NCI-H1105 (cell line): Measurements from ENCODE around the gene TMEM129.
"Not testable (repeated sequence)": the region's sequence is repeated elsewhere in the genome, so short reads cannot be mapped to it uniquely, and the experiment has no call there.

ENCODE experiments used
- DNase-seq: peaks from one replicate; lab custom pipeline; 2025; lab: John Stamatoyannopoulos, UW

Gene TMEM129

GRCh38 chr4:1720163-1720983, 750 bp downstream of the TMEM129 start:
- no peak for DNase-seq

DNA sequence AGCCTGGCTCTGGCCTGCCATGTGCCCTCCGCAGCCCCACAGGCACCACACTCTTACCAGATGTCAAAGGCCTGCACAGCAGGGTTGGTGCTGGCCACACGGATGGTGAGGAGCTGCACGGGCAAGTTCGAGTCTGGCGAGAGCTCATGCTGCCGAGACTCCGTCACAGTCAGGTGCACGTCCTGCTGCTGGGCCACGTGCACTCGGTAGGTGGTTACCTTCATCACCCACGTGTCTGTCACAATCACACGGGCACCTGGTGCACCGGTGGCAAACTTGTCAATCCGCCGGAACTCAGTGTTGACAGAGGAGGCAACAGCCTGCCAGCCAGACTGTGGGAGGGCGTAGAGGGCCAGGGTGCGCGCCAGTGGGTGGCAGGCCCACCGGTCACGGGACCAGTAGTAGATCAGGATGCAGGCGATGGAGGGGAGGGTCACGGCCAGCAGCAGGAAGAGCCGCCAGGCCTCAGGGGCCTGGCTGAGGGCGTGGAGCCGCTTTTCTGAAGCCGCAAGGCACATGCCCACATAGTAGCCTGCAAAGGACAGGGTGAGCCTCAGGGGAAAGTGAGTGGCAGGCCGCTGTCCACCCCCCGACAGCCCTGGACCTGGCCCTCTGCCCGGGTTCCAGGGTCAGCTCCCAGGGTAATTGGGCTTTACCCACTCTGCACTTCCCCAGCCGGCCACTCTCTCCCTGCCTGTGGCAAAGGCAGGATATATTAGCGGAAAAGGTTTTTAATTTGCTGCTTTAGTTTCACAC, 2.9 kb downstream of the TMEM129 start:
- DNase-seq = no peak

DNA sequence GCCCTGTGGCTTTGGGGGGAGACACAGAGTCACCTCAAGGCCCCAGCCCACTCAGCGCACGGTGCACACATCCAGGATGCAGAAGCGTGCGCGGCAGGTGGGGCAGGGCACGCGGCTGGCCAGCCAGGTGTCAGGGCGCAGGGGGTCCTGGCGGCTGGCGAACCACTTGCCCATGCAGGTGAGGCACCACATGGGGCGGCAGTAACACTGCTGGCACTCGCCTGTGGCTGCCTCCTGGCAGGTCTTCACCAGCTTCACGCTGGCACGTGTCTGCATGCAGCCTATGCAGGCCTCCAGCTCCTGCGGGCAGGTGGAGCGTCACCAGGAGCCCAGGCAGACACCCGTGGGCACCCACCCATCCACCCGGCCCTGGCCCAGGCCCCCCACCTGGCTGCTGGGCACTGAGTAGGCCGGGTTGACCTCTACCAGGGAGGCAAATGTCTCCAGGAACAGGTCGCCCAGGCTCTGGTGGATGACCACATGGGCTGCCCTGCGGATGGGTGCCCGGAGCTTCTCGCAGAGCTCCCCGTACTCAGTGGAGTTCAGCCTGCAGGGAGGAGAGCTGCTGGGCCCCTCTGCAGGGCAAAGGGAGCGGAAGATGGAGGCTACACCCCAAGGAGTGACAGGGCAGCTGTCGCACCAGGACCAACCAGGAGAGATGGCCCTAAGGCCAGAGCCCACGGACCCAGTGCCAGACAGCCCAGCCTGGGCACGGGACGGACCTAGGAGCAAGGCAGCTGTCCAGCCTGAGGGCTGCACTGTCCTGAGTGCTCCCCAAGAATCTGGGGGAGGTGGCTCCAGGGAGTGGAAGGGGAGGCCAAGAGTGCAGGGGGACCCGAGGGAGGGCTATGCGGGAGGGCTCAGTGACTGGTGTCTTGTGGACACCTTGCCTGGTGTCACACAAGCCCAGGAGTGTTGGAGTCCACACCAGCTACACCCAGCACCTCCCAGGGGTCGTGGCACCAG, 3.7 kb downstream of the TMEM129 start:
- DNase-seq = no peak

GRCh38 chr4:1716065-1716945, 4.8 kb downstream of the TMEM129 start:
- DNase-seq = no peak

DNA sequence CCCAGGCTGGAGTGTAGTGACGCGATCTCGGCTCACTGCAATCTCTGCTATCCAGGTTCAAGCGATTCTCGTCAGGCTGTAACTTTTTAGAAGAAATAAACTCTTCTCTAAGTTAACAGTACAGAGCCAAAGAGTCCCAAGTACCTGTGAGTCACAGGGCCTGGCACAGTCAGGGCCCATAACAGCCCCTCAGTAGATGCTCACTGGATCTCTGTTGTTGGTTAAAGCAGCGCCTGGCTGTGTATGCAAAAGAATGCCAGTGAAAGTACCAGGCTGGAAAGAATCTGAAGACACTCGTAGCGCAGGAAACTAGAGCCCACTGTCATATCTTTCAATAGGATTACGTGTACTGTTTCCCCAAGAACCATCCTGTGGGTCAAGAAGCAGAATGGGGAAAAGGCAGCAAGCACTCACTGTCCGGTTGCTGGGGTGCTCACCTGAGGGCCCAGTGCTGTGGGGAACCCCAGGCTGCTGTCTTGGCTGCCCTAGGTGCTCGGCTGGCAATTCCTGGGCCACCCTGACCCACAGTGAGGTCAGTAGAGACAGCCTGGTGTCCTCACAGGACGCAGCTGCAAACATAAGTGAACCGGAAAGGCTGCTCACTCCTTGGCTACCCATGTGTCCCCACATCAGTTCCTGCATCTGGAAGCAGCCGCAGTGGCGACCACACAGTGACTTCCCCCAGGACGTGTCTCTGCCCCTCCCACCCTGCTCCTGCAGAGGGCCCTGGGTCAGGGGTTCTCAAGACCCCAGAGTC, 5.9 kb downstream of the TMEM129 start:
- no peak for DNase-seq

GRCh38 chr4:1714303-1715001, 6.7 kb downstream of the TMEM129 start:
- DNase-seq = no peak

- DNase-seq = no peak
Observed at GRCh38 chr4:1713003-1713851, 7.9 kb downstream of the TMEM129 start.

DNA sequence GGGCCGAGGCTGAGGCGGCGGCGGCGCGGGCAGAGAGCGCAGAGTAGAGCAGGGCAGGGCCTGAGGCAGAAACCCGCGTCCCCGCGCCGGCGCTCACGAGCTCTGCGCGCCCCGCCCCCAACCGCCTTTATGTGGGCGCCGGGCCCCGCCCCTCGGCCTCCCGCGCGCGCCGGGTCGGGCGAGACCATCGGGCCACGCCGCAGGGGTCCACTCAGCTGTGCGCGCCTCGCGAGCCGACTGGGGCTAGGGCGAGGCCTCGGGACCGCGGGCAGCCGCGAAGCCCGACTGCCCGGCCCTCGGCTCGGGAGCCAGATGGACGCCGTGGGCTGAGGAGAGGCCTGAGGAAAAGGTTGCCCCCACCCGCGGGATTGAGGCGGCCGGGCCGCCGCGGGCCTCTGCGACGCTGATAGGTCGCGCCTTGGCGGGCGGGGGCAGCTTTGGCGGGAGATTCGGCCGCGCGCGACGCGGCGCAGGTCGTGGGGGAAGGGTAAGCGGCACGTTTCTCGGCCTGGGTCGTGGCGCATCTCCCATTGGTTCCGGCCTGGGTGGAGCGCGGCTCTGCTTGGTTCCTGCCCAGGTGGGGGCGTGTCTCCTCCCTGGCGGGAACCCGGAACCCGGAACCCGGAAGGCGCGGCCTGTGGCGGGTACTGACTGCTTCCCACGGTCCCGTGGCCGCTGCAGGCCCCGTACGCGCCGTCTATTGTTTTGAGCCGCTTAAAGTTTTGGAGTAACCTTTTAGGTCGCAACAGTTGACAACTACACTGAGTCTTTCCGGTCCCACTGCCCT, 8.7 kb downstream of the TMEM129 start, which contains the start of gene SLBP:
SLBP (minus strand) TSS at position 104 of the 787 bp plus-strand sequence. CDS start 131 bp downstream, outside the sequence.
- peak; percentile 91 for DNase-seq

- DNase-seq = no peak
Observed at GRCh38 chr4:1711571-1712215, 9.4 kb downstream of the TMEM129 start.

DNA sequence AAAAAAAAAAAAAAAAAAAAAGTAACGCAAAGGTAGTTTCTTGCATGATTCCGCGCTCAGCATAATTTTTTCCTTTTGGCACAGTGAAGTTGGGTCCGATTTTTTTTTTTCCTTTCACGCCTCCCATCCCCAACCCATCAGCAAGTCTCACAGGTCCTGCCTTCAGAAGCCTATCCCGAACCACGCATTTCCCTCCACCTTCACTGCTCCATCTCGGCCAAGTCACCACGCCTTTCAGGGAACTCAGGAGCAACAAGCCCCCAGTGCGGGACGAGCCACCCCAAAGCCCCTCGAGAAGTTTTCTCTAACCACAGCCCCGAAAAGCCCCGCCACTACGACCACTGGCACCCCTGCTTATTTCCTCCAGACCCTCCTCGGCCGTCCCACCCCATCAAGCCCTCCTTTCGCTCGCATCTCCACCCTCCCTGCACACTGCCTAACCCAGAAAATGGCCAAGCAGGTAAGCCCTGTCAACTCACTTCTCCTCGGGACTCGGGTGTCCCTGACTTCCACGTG, 10.0 kb downstream of the TMEM129 start:
- DNase-seq = no peak

DNA sequence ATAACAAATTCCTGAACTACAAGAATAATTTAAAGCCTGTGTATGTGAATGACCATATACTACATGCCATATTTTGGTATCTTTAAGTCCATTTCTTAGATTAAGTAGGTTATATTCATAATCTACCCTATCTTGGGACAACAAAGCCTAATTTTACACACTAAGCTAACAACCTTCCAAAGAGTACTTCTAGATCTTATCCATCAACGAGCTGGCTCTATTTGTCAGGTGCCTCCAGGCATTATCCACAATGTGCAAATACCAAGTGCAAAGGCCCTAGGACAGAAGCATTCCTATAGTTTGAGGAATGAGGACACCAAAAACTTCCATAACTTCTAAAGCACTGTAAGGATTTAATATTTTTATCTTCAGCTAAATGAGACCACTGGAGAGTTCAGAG, 12.5 kb downstream of the TMEM129 start:
- DNase-seq = no peak

DNA sequence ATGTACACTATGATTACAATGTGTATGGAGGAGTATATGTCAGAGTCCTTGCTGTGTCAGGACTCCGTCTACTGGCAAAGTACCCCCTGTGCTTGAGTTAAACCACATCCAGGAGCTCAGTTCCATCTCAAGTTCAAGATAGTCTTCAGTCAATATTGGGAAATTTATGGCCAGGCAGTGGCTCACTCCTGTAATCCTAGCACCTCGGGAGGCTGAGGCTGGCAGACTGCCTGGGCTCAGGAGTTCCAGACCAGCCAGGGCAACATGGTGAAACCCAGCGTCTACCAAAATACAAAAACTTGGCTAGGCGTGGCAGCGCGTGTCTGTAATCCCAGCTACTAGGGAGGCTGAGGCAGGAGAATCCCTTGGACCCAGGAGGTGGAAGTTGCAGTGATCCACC, 14.8 kb downstream of the TMEM129 start:
- DNase-seq = no peak

DNA sequence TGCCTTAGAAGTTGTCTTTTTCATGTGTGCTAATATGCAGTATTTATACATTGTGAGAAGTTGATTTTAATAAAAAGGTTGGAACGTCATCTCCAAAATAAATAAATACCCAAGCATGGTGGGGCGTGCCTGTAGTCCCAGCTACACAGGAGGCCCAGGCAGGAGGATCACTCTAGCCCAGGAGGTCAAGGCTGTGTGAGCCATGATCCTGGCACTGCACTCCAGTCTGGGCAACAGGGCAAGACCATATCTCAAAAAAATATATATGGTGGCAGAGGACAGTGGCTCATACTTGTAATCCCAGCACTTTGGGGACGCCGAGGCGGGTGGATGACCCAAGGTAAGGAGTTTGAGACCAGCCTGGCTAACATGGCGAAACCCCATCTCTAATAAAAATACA, 15.4 kb downstream of the TMEM129 start:
- DNase-seq = no peak

DNA sequence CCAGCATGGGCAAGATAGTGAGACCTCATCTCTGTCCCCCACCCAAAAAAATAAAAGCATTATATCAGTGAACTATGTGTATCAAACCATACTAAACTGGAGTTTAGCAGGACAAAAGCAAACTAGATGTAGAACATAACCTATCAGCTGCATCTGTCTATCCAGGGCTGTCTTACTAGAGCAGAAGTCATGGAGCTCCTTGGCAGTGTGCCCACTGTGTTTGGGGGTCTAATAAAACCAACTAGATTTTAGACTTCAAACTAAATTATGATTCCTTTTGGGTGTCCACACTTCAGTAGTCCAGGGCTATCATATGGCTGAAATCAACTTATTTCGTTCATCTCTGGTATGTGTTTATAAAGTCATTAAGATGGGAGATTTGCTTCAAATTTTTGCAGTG, 17.3 kb downstream of the TMEM129 start:
- DNase-seq = no peak

DNA sequence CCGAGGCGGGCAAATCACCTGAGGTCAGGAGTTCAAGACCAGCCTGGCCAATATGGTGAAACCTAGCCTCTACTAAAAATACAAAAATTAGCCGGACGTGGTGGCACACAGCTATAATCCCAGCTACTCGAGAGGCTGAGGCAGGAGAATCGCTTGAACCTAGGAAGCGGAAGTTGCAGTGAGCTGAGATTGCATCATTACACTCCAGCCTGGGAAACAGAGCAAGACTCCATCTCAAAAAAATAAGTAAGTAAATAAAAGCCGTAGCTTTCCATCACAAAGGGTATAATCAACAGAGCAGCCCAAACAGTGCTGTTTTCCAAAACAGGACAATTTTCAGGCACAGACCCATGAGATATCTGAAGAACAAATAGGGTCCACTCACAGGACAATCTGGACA, 19.5 kb downstream of the TMEM129 start:
- DNase-seq = not testable (repeated sequence)

DNA sequence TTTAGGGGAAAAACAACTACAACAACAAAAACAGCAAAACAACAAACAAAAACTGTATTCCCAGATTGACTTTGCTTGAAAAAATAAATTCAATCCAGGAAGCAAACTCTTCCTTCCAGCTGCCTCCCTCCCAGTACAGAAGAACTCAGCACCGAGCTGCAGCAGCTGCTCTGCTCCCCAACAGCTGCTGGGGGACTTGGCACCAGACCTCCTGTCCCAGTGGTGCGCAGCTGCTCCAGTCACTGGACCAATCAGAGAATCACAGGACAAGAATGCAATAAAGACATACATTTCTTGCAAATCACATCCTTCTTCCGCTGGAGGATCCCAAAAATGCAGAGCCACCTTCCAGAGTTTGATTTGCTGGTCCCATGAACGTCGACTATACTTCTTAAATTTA, 25.2 kb downstream of the TMEM129 start:
- no peak for DNase-seq
